T-cell (primary cell): ENCODE data around the gene VASH1. TPM values are rescaled to one million over a fixed set of nuclear protein-coding genes. Genes with fewer than 3 reads are reported as not detected.

ENCODE experiments used
- ATAC-seq, 4 experiments: fragments of 200-7000 bp in 3 of 4; fragments of 150-1000 bp in 1 of 4; cut with Tn5 transposase; replicated peaks in 1 of 4; 1 replicate in 3 of 4; 2 replicates in 1 of 4; pipeline ENCODE4 v1.10.0; 2021; ENCODE audit warnings: moderate library complexity in 3 of 4, mild to moderate bottlenecking in 2 of 4, moderate number of reproducible peaks in 1 of 4
- CTCF ChIA-PET, 2 donors: fragments of 300-600 bp; sonication (Branson Sonifier 250); formaldehyde crosslinking; loops; one replicate each; lab custom pipeline; 2022; ENCODE audit warnings: antibody characterized with exemption in 2 of 2; lab: Charles Lee
- POLR2A ChIA-PET, 2 donors: fragments of 300-600 bp; sonication (Branson Sonifier 250); formaldehyde crosslinking; loops; one replicate each; lab custom pipeline; 2022; ENCODE audit warnings: antibody characterized with exemption in 2 of 2; lab: Charles Lee
- DNase-seq, 35 experiments: peaks; one replicate each; pipeline versions ENCODE4 v3.0.0 to v3.0.0-alpha.2; 2013 to 2023
- H3K27ac ChIP-seq: one replicate; pipeline ENCODE4 v1.5.1; 2013; ENCODE audit warnings: low read length
- H3K27me3 ChIP-seq, 2 experiments: replicated peaks in 1 of 2; 1 replicate in 1 of 2; 2 replicates in 1 of 2; pipeline versions ENCODE4 v1.6.1 to v1.7.0; 2013; ENCODE audit warnings: low read length in 1 of 2, mixed read lengths in 1 of 2; ENCODE audit not compliant: control insufficient read depth in 2 of 2, insufficient read depth in 2 of 2; ENCODE audit errors: extremely low read depth in 1 of 2
- H3K36me3 ChIP-seq, 2 donors: 1 replicate in 1 of 2; 2 replicates in 1 of 2; pipeline versions ENCODE4 v1.6.1 to v1.7.0; 2013; ENCODE audit warnings: low read length in 1 of 2; ENCODE audit not compliant: control insufficient read depth in 2 of 2, insufficient read depth in 1 of 2; ENCODE audit errors: extremely low read depth in 1 of 2
- H3K4me1 ChIP-seq, 2 experiments: 1 replicate in 1 of 2; 2 replicates in 1 of 2; pipeline versions ENCODE4 v1.6.1 to v1.7.0; 2013; ENCODE audit warnings: low read length in 2 of 2, mixed read lengths in 1 of 2; ENCODE audit not compliant: insufficient read depth in 2 of 2, control insufficient read depth in 1 of 2; ENCODE audit errors: extremely low read depth in 1 of 2
- H3K4me3 ChIP-seq, 2 donors: 1 replicate in 1 of 2; 2 replicates in 1 of 2; pipeline versions ENCODE4 v1.5.1 to v1.7.0; 2013; ENCODE audit warnings: mild to moderate bottlenecking in 2 of 2, low read length in 1 of 2, moderate library complexity in 1 of 2; ENCODE audit not compliant: control insufficient read depth in 1 of 2; ENCODE audit errors: extremely low read depth in 1 of 2
- H3K9me3 ChIP-seq: 2 replicates; pipeline ENCODE4 v1.7.0; 2013
- H3K27ac Mint-ChIP-seq, 2 donors: one replicate each; pipeline ENCODE4 v1.8.0; 2020 to 2021; ENCODE audit warnings: mild to moderate bottlenecking in 2 of 2, mixed read lengths in 2 of 2
- H3K27me3 Mint-ChIP-seq, 2 donors: one replicate each; pipeline ENCODE4 v1.8.0; 2021 to 2022; ENCODE audit warnings: mixed read lengths in 2 of 2
- H3K36me3 Mint-ChIP-seq: one replicate; pipeline ENCODE4 v1.8.0; 2021; ENCODE audit warnings: mixed read lengths
- H3K4me1 Mint-ChIP-seq, 3 donors: one replicate each; pipeline ENCODE4 v1.8.0; 2020 to 2022; ENCODE audit warnings: mixed read lengths in 3 of 3, mild to moderate bottlenecking in 1 of 3
- H3K4me3 Mint-ChIP-seq, 3 donors: one replicate each; pipeline ENCODE4 v1.8.0; 2020 to 2022; ENCODE audit warnings: mild to moderate bottlenecking in 3 of 3, mixed read lengths in 3 of 3, moderate library complexity in 3 of 3
- H3K9me3 Mint-ChIP-seq, 3 donors: one replicate each; pipeline ENCODE4 v1.8.0; 2020 to 2022; ENCODE audit warnings: mixed read lengths in 3 of 3
- WGBS: methylation state at CpG from one replicate; pipeline ENCODE4 v1.1.5; 2013; ENCODE audit warnings: missing lambda C conversion rate; ENCODE audit not compliant: insufficient coverage; 5-methylcytosine and 5-hydroxymethylcytosine counted together
- total RNA-seq, 35 experiments: library from RNA in 6 of 35; stranded (reverse) in 6 of 35; fragments of 120-200 nt in 1 of 35; gene quantifications; one replicate each; pipeline versions ENCODE4 v1.2.1 to v1.2.4 and lab custom pipeline; 2013 to 2026

VASH1 gene
- total RNA-seq, 5 donors from 2014 or later (not counting 1 experiment from before 2014, with no cell fraction given), result 3.8 to 14.9 (median 10.3) TPM

GRCh38 chr14:76724651-76725550 is 36.4 kb upstream of the VASH1 start:
- CTCF ChIA-PET, result interaction anchor here in 1 of 2 donors (1.1 kb wide), 1 partner anchor 30 kb away, joined by 3 read pairs; no protein-coding TSS in a partner anchor
- no peaks in the 10 kb centered on the region for H3K9me3 ChIP-seq
- peaks cover 0 to 2% of the 10 kb centered on the region in 2 experiments for H3K4me1 ChIP-seq
- H3K4me1 Mint-ChIP-seq, result peaks cover 0 to 7% (median 7%) of the 10 kb centered on the region in 3 donors
- 100% methylated on average over 2 of the region's 8 CpGs for WGBS
- no peak overlapping the region for H3K4me3 ChIP-seq
- no peaks in the 10 kb centered on the region for H3K36me3 ChIP-seq
- ATAC-seq, result no peak
- no peak overlapping the region for H3K27ac ChIP-seq
- H3K4me3 Mint-ChIP-seq, result no peak overlapping the region
- H3K36me3 Mint-ChIP-seq, result no peaks in the 10 kb centered on the region
- H3K27ac Mint-ChIP-seq, result no peak overlapping the region
- H3K27me3 Mint-ChIP-seq, result peaks cover 3 to 26% of the 10 kb centered on the region in 2 donors
- no peaks in the 10 kb centered on the region for H3K9me3 Mint-ChIP-seq
- H3K27me3 ChIP-seq, result peaks cover 0 to 6% of the 10 kb centered on the region in 2 experiments
- POLR2A ChIA-PET, result no interaction called here
- DNase-seq, result no peak

GRCh38 chr14:76726551-76726970 is 34.7 kb upstream of the VASH1 start:
- WGBS, result 81% methylated on average over 10 of the region's 11 CpGs
- Mint-ChIP-seq H3K27ac (no peak overlapping the region), H3K27me3 (peaks cover 6 to 25% of the 10 kb centered on the region in 2 donors), H3K36me3 (no peaks in the 10 kb centered on the region), H3K9me3 (no peaks in the 10 kb centered on the region), H3K4me1 (no peaks in the 10 kb centered on the region), H3K4me3 (no peak overlapping the region)
- no peaks in the 10 kb centered on the region for H3K36me3 ChIP-seq
- H3K9me3 ChIP-seq, result no peaks in the 10 kb centered on the region
- ChIA-PET POLR2A (no interaction called here), CTCF (no interaction called here)
- H3K4me3 ChIP-seq, result no peak overlapping the region
- peaks cover 0 to 2% of the 10 kb centered on the region in 2 experiments for H3K4me1 ChIP-seq
- DNase-seq, result no peak
- no peak overlapping the region for H3K27ac ChIP-seq
- peaks cover 0 to 2% of the 10 kb centered on the region in 2 experiments for H3K27me3 ChIP-seq
- ATAC-seq, result no peak

- DNase-seq, result no peak
- H3K36me3 Mint-ChIP-seq, result no peaks in the 10 kb centered on the region
- Histone ChIP-seq H3K9me3 (no peaks in the 10 kb centered on the region), H3K4me3 (no peak overlapping the region), H3K27me3 (peaks cover 0 to 2% of the 10 kb centered on the region in 2 experiments), H3K4me1 (peaks cover 0 to 2% of the 10 kb centered on the region in 2 experiments), H3K36me3 (no peaks in the 10 kb centered on the region), H3K27ac (no peak overlapping the region)
- H3K4me3 Mint-ChIP-seq, result no peak overlapping the region
- no peak for ATAC-seq
- ChIA-PET POLR2A (no interaction called here), CTCF (no interaction called here)
- H3K27me3 Mint-ChIP-seq, result peaks cover 6 to 25% of the 10 kb centered on the region in 2 donors
- H3K9me3 Mint-ChIP-seq, result no peaks in the 10 kb centered on the region
- WGBS, result 82% methylated on average over 3 of the region's 4 CpGs
- H3K27ac Mint-ChIP-seq, result no peak overlapping the region
- no peaks in the 10 kb centered on the region for H3K4me1 Mint-ChIP-seq
Measured at GRCh38 chr14:76727384-76727783, 33.9 kb upstream of the VASH1 start.

- no peak for DNase-seq
- Histone ChIP-seq H3K27ac (no peak overlapping the region), H3K36me3 (no peaks in the 10 kb centered on the region), H3K4me1 (peaks cover 0 to 2% of the 10 kb centered on the region in 2 experiments), H3K4me3 (no peak overlapping the region), H3K27me3 (peaks cover 0 to 2% of the 10 kb centered on the region in 2 experiments), H3K9me3 (no peaks in the 10 kb centered on the region)
- H3K4me3 Mint-ChIP-seq, result no peak overlapping the region
- ATAC-seq, result no peak
- no peaks in the 10 kb centered on the region for H3K4me1 Mint-ChIP-seq
- WGBS, result no CpG with 5 or more reads among the region's 1 CpG
- no peaks in the 10 kb centered on the region for H3K9me3 Mint-ChIP-seq
- ChIA-PET CTCF (no interaction called here), POLR2A (no interaction called here)
- no peaks in the 10 kb centered on the region for H3K36me3 Mint-ChIP-seq
- peaks cover 6 to 25% of the 10 kb centered on the region in 2 donors for H3K27me3 Mint-ChIP-seq
- H3K27ac Mint-ChIP-seq, result no peak overlapping the region
Measured at GRCh38 chr14:76727901-76728300, 33.4 kb upstream of the VASH1 start.

GRCh38 chr14:76729258-76729657 is 32.0 kb upstream of the VASH1 start:
- H3K4me3 Mint-ChIP-seq, result no peak overlapping the region
- Histone ChIP-seq H3K27me3 (peaks cover 0 to 2% of the 10 kb centered on the region in 2 experiments), H3K36me3 (no peaks in the 10 kb centered on the region), H3K4me3 (no peak overlapping the region), H3K4me1 (peaks cover 0 to 2% of the 10 kb centered on the region in 2 experiments), H3K9me3 (no peaks in the 10 kb centered on the region), H3K27ac (no peak overlapping the region)
- ChIA-PET POLR2A (no interaction called here), CTCF (interaction anchor here in 1 of 2 donors (0.7 kb wide), 1 partner anchor 25 kb away, joined by 3 read pairs; no protein-coding TSS in a partner anchor)
- H3K27me3 Mint-ChIP-seq, result peaks cover 6 to 25% of the 10 kb centered on the region in 2 donors
- H3K27ac Mint-ChIP-seq, result no peak overlapping the region
- no peaks in the 10 kb centered on the region for H3K36me3 Mint-ChIP-seq
- DNase-seq, result no peak
- WGBS, result 95% methylated on average over 2 of the region's 2 CpGs
- no peaks in the 10 kb centered on the region for H3K4me1 Mint-ChIP-seq
- no peak for ATAC-seq
- H3K9me3 Mint-ChIP-seq, result no peaks in the 10 kb centered on the region

GRCh38 chr14:76729953-76730505 is 31.2 kb upstream of the VASH1 start:
- Mint-ChIP-seq H3K4me1 (no peaks in the 10 kb centered on the region), H3K4me3 (no peak overlapping the region), H3K36me3 (no peaks in the 10 kb centered on the region), H3K27me3 (peaks cover 6 to 25% of the 10 kb centered on the region in 2 donors), H3K9me3 (no peaks in the 10 kb centered on the region), H3K27ac (no peak overlapping the region)
- no CpG with 5 or more reads among the region's 1 CpG for WGBS
- peaks cover 0 to 2% of the 10 kb centered on the region in 2 experiments for H3K4me1 ChIP-seq
- ChIA-PET POLR2A (no interaction called here), CTCF (interaction anchor here in 1 of 2 donors (0.7 kb wide), 1 partner anchor 24 kb away, joined by 3 read pairs; no protein-coding TSS in a partner anchor)
- H3K9me3 ChIP-seq, result no peaks in the 10 kb centered on the region
- DNase-seq (no peak), ATAC-seq (no peak)
- peaks cover 0 to 2% of the 10 kb centered on the region in 2 experiments for H3K27me3 ChIP-seq
- no peak overlapping the region for H3K27ac ChIP-seq
- H3K4me3 ChIP-seq, result no peak overlapping the region
- no peaks in the 10 kb centered on the region for H3K36me3 ChIP-seq
